Measurements from ENCODE around the gene SLC44A1. TPM values are rescaled to one million over a fixed set of nuclear protein-coding genes. Genes with fewer than 3 reads are reported as not detected.

SLC44A1 gene
- total RNA-seq, 1 donor from 2014 or later, result 9.6 TPM

- H3K9me3 Mint-ChIP-seq (ENCODE audit: unreplicated experiment), result peaks cover 7% of the 10 kb centered on the region
- no peak for TF ChIP-seq CTCF (IDR thresholded peaks at IDR 0.05; ENCODE audit: partially characterized antibody, unreplicated experiment)
- H3K4me1 Mint-ChIP-seq (ENCODE audit: low read depth, unreplicated experiment), result no peaks in the 10 kb centered on the region
- no peak for DNase-seq
- H3K36me3 Mint-ChIP-seq (ENCODE audit: unreplicated experiment), result peaks cover 14% of the 10 kb centered on the region
- H3K27me3 Mint-ChIP-seq (ENCODE audit: unreplicated experiment), result peaks cover 2% of the 10 kb centered on the region
- no peak overlapping the region for H3K27ac Mint-ChIP-seq (ENCODE audit: unreplicated experiment)
- H3K4me3 Mint-ChIP-seq (ENCODE audit: unreplicated experiment), result no peak overlapping the region
These were observed 25.8 kb upstream of the SLC44A1 start for GRCh38 chr9:105218673-105219072.

GRCh38 chr9:105219291-105219805 is 25.1 kb upstream of the SLC44A1 start:
- no peak overlapping the region for H3K27ac Mint-ChIP-seq (ENCODE audit: unreplicated experiment)
- H3K4me1 Mint-ChIP-seq (ENCODE audit: low read depth, unreplicated experiment), result no peaks in the 10 kb centered on the region
- H3K27me3 Mint-ChIP-seq (ENCODE audit: unreplicated experiment), result peaks cover 2% of the 10 kb centered on the region
- H3K36me3 Mint-ChIP-seq (ENCODE audit: unreplicated experiment), result peaks cover 21% of the 10 kb centered on the region
- H3K9me3 Mint-ChIP-seq (ENCODE audit: unreplicated experiment), result peaks cover 10% of the 10 kb centered on the region
- no peak overlapping the region for H3K4me3 Mint-ChIP-seq (ENCODE audit: unreplicated experiment)
- no peak for TF ChIP-seq CTCF (IDR thresholded peaks at IDR 0.05; ENCODE audit: partially characterized antibody, unreplicated experiment)
- no peak for DNase-seq

- no peak for DNase-seq
- no peak for TF ChIP-seq CTCF (IDR thresholded peaks at IDR 0.05; ENCODE audit: partially characterized antibody, unreplicated experiment)
- H3K4me3 Mint-ChIP-seq (ENCODE audit: unreplicated experiment), result no peak overlapping the region
- peaks cover 26% of the 10 kb centered on the region for H3K36me3 Mint-ChIP-seq (ENCODE audit: unreplicated experiment)
- no peak overlapping the region for H3K27ac Mint-ChIP-seq (ENCODE audit: unreplicated experiment)
- peaks cover 2% of the 10 kb centered on the region for H3K27me3 Mint-ChIP-seq (ENCODE audit: unreplicated experiment)
- H3K9me3 Mint-ChIP-seq (ENCODE audit: unreplicated experiment), result peaks cover 10% of the 10 kb centered on the region
- no peaks in the 10 kb centered on the region for H3K4me1 Mint-ChIP-seq (ENCODE audit: low read depth, unreplicated experiment)
These were observed 24.0 kb upstream of the SLC44A1 start for GRCh38 chr9:105220451-105220850.

- H3K9me3 Mint-ChIP-seq (ENCODE audit: unreplicated experiment), result peaks cover 11% of the 10 kb centered on the region
- H3K27ac Mint-ChIP-seq (ENCODE audit: unreplicated experiment), result no peak overlapping the region
- no peaks in the 10 kb centered on the region for H3K4me1 Mint-ChIP-seq (ENCODE audit: low read depth, unreplicated experiment)
- peaks cover 2% of the 10 kb centered on the region for H3K27me3 Mint-ChIP-seq (ENCODE audit: unreplicated experiment)
- H3K4me3 Mint-ChIP-seq (ENCODE audit: unreplicated experiment), result no peak overlapping the region
- peaks cover 34% of the 10 kb centered on the region for H3K36me3 Mint-ChIP-seq (ENCODE audit: unreplicated experiment)
- DNase-seq, result no peak
- no peak for TF ChIP-seq CTCF (IDR thresholded peaks at IDR 0.05; ENCODE audit: partially characterized antibody, unreplicated experiment)
These were observed 20.8 kb upstream of the SLC44A1 start for GRCh38 chr9:105223544-105224140.

GRCh38 chr9:105226055-105226454 is 18.4 kb upstream of the SLC44A1 start:
- no peak overlapping the region for H3K27ac Mint-ChIP-seq (ENCODE audit: unreplicated experiment)
- H3K4me1 Mint-ChIP-seq (ENCODE audit: low read depth, unreplicated experiment), result no peaks in the 10 kb centered on the region
- peaks cover 11% of the 10 kb centered on the region for H3K9me3 Mint-ChIP-seq (ENCODE audit: unreplicated experiment)
- no peak for TF ChIP-seq CTCF (IDR thresholded peaks at IDR 0.05; ENCODE audit: partially characterized antibody, unreplicated experiment)
- H3K36me3 Mint-ChIP-seq (ENCODE audit: unreplicated experiment), result peaks cover 34% of the 10 kb centered on the region
- no peak overlapping the region for H3K4me3 Mint-ChIP-seq (ENCODE audit: unreplicated experiment)
- H3K27me3 Mint-ChIP-seq (ENCODE audit: unreplicated experiment), result peaks cover 2% of the 10 kb centered on the region
- DNase-seq, result no peak

Data from glutamatergic neuron (in vitro differentiated cells).